Measurements from ENCODE around the gene CNOT2. TPM values are rescaled to one million over a fixed set of nuclear protein-coding genes. Genes with fewer than 3 reads are reported as not detected.

The CNOT2 gene
- total and polyA plus RNA-seq, 2 donors (not counting 3 experiments of a cell fraction or from before 2014, with no cell fraction given), result 52.2 to 79.7 TPM

GRCh38 chr12:70290116-70290515 is 46.9 kb downstream of the CNOT2 start:
- ChIA-PET POLR2A (no interaction called here), CTCF (no interaction called here)
- H3K79me2 ChIP-seq (ENCODE audit: control insufficient read depth, insufficient read depth, low read length), result peaks cover 70% of the 10 kb centered on the region

More at GRCh38 chr12:70290116-70290515, 46.9 kb downstream of the CNOT2 start:
- no peak overlapping the region for H3K9ac ChIP-seq (replicated peaks; ENCODE audit: extremely low read depth, insufficient read depth, low read length)
- H3K9me3 ChIP-seq (replicated peaks; ENCODE audit: control insufficient read depth, insufficient read depth, low read length), result no peaks in the 10 kb centered on the region
- DNase-seq (ENCODE audit: low read depth, low spot score), result peak; percentile 61
- no peak overlapping the region for H3K4me3 ChIP-seq (replicated peaks in 1 of 3; ENCODE audit: insufficient read depth in 1 of 3, low read depth in 1 of 3, low read length in 3 of 3)
- no peak for FAIRE-seq
- no peaks in the 10 kb centered on the region for H3K27me3 ChIP-seq (ENCODE audit: control insufficient read depth in 2 of 2, insufficient read depth in 2 of 2, low read length in 2 of 2)
- peaks cover 7% of the 10 kb centered on the region for H4K20me1 ChIP-seq (replicated peaks; ENCODE audit: control insufficient read depth, extremely low read depth, insufficient read depth, low read length)
- H3K9me1 ChIP-seq (replicated peaks; ENCODE audit: control insufficient read depth, extremely low read depth, insufficient read depth, low read length), result no peaks in the 10 kb centered on the region
- dilution Hi-C loops (cut with MboI; ENCODE audit: extremely low pct_ligation_motif_present, low sequenced_read_pairs), result no loop called here
- peaks cover 2% of the 10 kb centered on the region for H3K4me1 ChIP-seq (ENCODE audit: control insufficient read depth, extremely low read depth, insufficient read depth, low read length)
- H2AFZ ChIP-seq (ENCODE audit: low read depth, low read length), result no peak overlapping the region
- TF ChIP-seq POLR2A (IDR thresholded peaks at IDR 0.05; ENCODE audit: low read depth, low read length), result no peak
- no peak for TF ChIP-seq CTCF (IDR thresholded peaks at IDR 0.05; ENCODE audit: extremely low read depth in 1 of 2, insufficient read depth in 1 of 2, low read depth in 1 of 2, low read length in 2 of 2)
- TF ChIP-seq POLR2AphosphoS5 (IDR thresholded peaks at IDR 0.05; ENCODE audit: insufficient read depth, low read depth, low read length), result no peak
- TF ChIP-seq EZH2 (IDR thresholded peaks at IDR 0.05; ENCODE audit: borderline replicate concordance, low read depth, low read length, severe bottlenecking), result no peak
- no TSS peak for BruUV-seq (replicated peaks)
- peaks cover 0 to 2% of the 10 kb centered on the region in 2 experiments for H3K36me3 ChIP-seq (ENCODE audit: control insufficient read depth in 2 of 2, extremely low read depth in 1 of 2, insufficient read depth in 2 of 2, low read length in 2 of 2)
- intact Hi-C loops (cut with micrococcal nuclease), result no loop called here
- no peak overlapping the region for H3K27ac ChIP-seq (ENCODE audit: insufficient read depth, low read depth, low read length)
- H3K4me2 ChIP-seq (ENCODE audit: insufficient read depth, low read length), result no peak overlapping the region

All from endothelial cell of umbilical vein (primary cell).